ENCODE results near the gene MLLT6.

GRCh38 chr17:38751808-38752307 lies 46.8 kb downstream of the MLLT6 start:
- peak; percentile 85 for TF ChIP-seq FOS (IDR thresholded peaks at IDR 0.05; ENCODE audit: low read depth, low read length)
- TF ChIP-seq, protein P1, sequence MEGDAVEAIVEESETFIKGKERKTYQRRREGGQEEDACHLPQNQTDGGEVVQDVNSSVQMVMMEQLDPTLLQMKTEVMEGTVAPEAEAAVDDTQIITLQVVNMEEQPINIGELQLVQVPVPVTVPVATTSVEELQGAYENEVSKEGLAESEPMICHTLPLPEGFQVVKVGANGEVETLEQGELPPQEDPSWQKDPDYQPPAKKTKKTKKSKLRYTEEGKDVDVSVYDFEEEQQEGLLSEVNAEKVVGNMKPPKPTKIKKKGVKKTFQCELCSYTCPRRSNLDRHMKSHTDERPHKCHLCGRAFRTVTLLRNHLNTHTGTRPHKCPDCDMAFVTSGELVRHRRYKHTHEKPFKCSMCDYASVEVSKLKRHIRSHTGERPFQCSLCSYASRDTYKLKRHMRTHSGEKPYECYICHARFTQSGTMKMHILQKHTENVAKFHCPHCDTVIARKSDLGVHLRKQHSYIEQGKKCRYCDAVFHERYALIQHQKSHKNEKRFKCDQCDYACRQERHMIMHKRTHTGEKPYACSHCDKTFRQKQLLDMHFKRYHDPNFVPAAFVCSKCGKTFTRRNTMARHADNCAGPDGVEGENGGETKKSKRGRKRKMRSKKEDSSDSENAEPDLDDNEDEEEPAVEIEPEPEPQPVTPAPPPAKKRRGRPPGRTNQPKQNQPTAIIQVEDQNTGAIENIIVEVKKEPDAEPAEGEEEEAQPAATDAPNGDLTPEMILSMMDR (conservative IDR thresholded peaks at IDR 0.05; ENCODE audit: low read depth, low read length) = no peak
- peak; percentile 41; the same call in 1 of the 2 replicates for TF ChIP-seq POLR2A (IDR thresholded peaks at IDR 0.05; ENCODE audit: low read depth, low read length)
